ENCODE measurements around the gene LSM7.
"Not testable (repeated sequence)": the region's sequence is repeated elsewhere in the genome, so short reads cannot be mapped to it uniquely, and the experiment has no call there.

The LSM7 gene

GRCh38 chr19:2291185-2291751 is 37.1 kb downstream of the LSM7 start:
- no peak for DNase-seq

DNA sequence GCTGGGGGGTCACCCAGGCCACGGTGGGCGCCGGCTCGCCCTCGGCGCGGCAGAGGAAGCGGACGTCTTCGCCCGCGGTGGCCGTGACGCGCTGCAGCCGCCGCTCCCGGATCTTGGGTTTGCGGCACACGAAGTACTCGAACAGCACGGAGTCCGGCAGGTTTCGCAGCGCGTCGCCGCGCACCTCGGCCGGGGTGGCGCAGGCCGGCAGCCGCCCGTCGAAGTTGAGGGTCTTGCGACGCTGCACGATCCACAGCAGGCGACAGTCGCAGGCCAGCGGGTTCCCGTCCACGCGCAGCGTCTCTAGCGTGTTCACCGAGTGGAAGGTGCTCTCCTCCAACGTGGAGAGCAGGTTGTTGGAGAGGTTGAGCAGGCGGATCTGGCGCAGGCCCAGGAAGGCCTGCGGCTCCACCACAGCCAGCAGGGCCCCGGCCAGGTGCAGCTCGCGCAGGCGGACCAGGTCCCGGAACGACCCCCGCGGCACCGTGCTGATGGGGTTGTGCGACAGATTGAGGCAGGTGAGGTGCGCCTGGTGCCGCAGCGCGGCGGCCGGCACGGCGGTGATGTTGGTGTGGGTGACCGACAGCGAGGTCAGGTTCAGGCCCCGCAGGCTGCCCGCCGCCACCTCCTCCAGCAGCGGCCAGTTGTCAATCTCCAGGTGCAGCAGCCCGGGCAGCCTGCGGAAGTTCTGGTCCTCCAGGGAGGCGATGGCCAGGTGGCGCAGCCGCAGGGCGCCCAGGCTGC is 37.8 kb downstream of the LSM7 start:
- DNase-seq, result no peak

- DNase-seq, result no peak
These were observed 38.5 kb downstream of the LSM7 start for GRCh38 chr19:2289714-2290435.

DNA sequence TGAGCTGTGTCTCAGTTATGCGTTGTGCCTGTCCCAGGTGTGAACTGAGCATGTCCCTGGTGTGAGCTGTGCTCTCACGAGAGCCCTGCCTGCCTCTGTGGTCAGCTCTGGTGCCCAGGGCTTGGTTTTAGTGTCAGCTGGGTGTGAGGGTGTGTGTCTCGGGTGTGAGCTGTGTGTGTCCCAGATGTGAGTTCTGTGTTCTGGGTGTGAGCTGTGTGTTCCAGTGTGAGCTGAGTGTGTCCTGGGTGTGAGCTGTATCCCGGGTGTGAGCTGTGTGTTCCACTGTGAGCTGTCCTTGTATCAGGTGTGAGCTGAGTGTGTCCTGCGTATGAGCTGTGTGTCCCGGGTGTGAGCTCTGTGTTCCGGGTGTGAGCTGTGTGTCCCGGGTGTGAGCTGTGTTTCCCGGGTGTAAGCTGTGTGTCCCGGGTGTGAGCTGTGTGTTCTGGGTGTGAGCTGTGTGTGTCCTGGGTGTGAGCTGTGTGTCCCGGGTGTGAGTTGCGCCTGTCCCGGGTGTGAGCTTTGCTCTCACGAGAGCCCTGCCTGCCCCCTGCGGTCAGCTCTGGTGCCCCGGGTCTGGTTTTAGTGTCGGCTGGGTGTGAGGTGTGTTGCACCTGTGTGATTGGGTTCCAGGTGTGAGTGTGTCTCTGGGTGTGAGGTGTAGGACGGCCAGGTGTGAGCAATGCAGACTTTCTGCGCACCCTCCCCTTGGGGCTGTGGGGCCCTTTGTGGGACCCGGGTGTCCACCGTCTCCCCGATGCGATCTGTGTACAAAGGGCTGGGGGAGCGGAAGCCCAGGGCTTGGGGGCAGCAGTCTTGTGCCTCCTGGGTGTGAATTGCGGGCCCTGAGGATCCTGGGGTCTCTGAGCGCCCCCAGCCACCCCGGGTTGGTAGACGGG is 39.3 kb downstream of the LSM7 start:
- no peak for DNase-seq

DNA sequence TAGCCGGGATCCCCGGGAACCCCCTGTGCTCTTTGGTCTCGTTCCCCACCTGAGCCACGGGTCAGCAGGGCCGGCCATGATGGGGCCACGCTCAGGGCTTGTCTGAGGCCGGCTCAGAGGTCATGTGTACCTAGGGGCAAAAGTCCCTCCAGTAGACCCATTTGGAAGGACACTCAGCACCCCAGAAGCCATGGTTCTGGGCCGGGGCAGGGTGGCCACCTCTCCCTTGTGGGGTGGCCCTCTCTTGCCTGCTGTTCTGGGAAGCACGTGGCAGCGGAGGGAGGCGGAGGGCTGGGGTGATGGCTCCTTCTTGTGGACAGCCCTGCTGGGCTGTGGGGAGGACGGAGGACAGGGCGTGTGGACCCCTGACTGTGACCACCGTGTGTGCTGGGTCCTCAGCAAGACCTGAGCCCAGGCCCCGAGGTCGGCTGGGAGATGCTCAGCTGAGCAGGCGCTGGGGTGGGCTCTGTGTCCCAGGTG is 40.0 kb downstream of the LSM7 start:
- DNase-seq, result no peak

- DNase-seq, result no peak
These were observed 40.6 kb downstream of the LSM7 start for GRCh38 chr19:2287585-2288337.

DNA sequence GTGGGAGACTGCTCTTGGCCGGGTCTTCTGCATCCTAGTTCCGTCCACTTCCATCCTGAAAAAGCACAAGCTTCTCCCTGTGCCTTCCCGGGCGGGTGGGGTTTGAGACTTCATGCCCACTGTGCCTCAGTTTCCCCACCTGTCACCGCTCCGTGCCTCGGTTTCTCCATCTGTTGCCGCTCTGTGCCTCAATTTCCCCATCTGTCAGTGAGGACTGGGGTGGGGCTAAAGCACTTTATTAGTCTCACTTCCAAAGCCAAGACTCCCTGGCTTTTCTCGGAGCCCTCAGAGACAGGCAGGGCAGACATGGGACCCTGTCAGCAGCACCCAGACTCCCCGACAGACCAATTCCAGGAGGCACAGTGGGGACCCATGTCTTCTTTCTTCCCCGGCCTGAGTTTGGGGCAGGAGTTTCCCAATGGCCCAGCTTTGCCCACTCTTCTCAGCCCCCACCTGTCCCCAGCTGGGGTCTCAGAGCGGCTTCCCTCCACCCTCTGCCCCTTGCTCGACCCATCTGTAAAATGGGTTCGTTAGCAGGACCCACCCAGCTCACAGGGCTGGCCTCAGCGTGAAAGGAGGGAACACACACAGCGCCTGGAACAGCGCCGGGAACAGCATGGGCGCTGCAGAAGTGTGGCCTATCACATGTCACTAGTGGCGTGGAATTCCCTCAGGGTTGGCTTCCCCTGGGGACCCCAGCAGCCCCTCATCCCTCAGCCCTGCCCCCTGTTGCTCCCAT is 41.8 kb downstream of the LSM7 start:
- DNase-seq, result no peak

DNA sequence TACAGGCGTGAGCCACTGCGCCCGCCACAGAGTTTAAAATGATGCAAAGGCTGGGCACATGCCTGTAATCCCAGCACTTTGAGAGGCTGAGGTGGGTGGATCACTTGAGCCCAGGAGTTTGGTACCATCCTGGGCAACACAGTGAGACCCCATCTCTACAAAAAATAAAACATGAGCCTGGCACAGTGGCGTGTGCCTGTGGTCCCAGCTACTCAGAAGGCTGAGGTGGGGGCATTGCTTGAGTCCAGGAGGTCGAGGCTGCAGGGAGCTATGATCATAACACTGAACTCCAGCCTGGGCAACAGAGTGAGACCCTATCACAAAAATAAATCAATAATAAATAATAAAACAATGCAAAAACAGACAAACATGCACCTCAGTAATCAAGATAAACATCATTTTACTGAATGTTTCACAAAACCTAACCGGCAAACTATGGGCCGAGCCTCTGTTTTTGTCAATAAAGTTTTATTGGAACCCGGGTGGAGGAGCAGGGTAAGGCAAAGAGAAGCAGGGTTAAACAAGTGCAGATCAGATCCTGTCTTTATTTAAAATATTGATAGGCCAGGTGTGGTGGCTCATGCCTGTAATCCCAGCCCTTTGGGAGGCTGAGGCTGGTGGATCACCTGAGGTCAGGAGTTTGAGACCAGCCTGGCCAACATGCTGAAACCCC is 44.4 kb downstream of the LSM7 start:
- no peak for DNase-seq

GRCh38 chr19:2282862-2283237 is 45.5 kb downstream of the LSM7 start:
- no peak for DNase-seq

- no peak for DNase-seq
These were observed 46.1 kb downstream of the LSM7 start, which contains the start of gene PEAK3 for GRCh38 chr19:2282062-2282861. Gene PEAK3 (minus strand): TSS chr19:2282175. CDS start chr19:2280931, 1,244 bp downstream.

DNA sequence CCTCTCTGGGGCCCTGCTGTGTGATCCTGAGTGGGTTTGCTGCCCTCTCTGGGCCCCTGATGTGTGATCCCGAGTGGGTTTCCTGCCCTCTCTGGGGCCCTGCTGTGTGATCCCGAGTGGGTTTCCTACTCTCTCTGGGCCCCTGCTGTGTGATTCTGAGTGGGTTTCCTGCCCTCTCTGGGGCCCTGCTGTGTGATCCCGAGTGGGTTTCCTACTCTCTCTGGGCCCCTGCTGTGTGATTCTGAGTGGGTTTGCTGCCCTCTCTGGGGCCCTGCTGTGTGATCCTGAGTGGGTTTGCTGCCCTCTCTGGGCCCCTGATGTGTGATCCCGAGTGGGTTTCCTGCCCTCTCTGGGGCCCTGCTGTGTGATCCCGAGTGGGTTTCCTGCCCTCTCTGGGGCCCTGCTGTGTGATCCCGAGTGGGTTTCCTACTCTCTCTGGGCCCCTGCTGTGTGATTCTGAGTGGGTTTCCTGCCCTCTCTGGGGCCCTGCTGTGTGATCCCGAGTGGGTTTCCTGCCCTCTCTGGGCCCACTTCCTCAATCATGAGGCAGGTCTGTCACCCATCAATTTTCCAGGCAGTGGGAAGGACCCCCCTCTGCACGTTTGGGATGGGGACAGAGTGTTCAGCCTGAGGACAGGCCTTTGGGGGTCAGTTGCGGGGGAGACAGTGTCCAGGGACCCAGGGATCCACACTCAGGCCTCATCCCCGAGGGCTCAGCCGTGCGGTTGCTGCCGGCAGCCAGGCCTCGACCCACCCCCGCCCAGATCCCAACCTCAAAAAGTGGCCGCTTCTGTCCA is 46.9 kb downstream of the LSM7 start:
- not testable (repeated sequence) for DNase-seq

GRCh38 chr19:2280633-2281264 is 47.6 kb downstream of the LSM7 start:
- DNase-seq, result no peak

DNA sequence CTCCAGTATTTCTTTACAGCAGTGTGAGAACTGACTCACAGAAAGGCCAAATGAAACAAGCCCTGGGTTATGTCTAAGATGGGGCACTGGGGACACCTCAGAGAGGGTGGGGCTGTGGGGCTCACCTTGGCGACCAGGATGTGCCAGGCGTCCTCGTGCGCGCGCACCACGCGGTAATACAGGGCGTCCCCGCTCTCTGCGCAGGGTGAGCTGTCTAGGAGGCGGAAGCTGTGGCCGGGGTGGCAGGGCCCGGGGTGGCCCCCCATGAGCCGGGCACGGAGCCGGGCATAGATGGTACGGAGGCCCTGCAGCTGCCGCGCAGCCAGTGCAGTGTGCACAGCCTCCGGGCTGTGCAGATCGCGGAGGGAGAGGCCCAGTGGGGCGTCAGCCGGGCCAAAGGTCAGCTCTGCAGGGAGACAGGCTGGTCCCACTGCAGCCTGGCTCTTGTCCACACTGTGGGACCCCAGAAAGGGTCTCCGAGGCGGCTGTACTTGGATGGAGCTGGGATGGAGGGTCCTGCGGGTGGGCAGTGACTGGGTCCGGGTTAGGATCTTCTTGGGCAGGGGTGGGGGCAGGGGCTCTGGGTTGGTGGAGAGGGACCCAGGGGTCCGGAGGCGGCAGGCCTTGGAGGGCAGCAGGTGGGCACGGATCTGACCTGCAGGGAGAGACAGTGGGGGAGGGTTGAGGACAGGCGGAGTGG is 49.8 kb downstream of the LSM7 start:
- DNase-seq, result no peak

- no peak for DNase-seq
These were observed 51.2 kb downstream of the LSM7 start for GRCh38 chr19:2277138-2277537.

- no peak for DNase-seq
These were observed 51.9 kb downstream of the LSM7 start for GRCh38 chr19:2276429-2276986.

DNA sequence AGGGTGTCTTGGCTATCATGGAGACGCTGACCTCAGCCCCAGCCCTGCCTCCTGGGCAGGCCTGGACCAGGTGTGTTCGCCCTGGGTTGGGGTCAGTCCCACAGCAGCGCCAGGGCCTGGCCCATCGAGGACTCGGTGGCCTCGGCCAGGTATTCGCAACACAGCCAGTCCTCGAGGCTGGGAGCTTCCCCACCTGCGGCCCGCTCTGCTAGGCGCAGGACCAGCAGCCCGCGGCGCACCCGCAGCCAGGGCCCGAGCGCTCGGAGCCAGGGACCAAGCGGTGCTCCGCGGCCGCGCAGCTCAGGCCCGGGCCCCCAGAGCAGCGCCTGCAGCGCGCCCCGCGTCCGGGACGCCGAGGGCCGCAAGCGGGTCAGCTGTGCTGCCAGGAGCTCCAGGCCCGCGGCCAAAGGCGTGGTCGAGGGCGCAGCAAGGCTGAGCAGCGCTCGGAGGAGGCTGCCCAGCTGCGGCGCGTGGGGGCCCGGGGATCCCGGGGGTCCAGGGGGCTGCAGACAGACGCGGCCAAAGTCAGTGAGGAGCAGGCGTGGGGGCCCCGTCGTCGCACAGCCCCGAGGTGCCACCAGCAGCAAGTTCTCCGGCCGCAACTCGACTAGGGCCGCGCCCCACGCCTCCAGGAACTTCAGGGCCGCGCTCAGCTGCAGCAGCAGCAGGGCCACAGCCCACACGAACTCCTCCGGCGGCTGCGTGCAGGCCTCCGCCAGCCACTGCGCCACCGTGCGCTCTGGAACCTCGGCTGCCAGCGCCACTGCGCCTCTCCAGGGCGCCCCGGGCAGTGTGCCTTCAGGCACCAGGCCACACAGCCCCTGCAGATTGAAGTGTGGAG is 52.6 kb downstream of the LSM7 start:
- DNase-seq, result no peak

Data from NCI-H82 (cell line).